SK-N-MC (cell line): Measurements from ENCODE around the gene DYRK1B.
"Not testable (repeated sequence)": the region's sequence is repeated elsewhere in the genome, so short reads cannot be mapped to it uniquely, and the experiment has no call there.

ENCODE experiments used
- DNase-seq: peaks from one replicate; pipeline ENCODE4 v3.0.0-alpha.2; 2011; ENCODE audit warnings: low read depth, low spot score
- H3K27ac ChIP-seq: fragments of 200-600 bp; sonication (generic); 2 replicates; pipeline ENCODE4 v1.5.1; 2016; ENCODE audit warnings: mixed run types
- H3K36me3 ChIP-seq: fragments of 200-600 bp; sonication (generic); 2 replicates; pipeline ENCODE4 v1.6.1; 2017; ENCODE audit warnings: antibody characterized with exemption, low read length, mixed read lengths; ENCODE audit not compliant: insufficient read depth
- H3K4me3 ChIP-seq: fragments of 200-600 bp; sonication (generic); 2 replicates; pipeline ENCODE4 v1.5.1; 2016
- H3K9ac ChIP-seq: fragments of 200-600 bp; sonication (generic); 2 replicates; pipeline ENCODE4 v1.8.0; 2017; ENCODE audit warnings: mixed run types, mixed read lengths; ENCODE audit not compliant: insufficient read length
- H3K9me3 ChIP-seq: fragments of 200-600 bp; sonication (generic); 2 replicates; pipeline ENCODE4 v1.6.1; 2017; ENCODE audit warnings: low read depth, mild to moderate bottlenecking, antibody characterized with exemption, low read length, moderate library complexity, mixed read lengths
- EZH2 ChIP-seq: fragments of 200-600 bp; sonication (generic); IDR thresholded peaks from one replicate; pipeline ENCODE4 v1.6.1; 2017; ENCODE audit warnings: antibody characterized with exemption
- FOXP2 ChIP-seq: optimal IDR thresholded peaks from 2 replicates; pipeline ENCODE3; 2011; ENCODE audit warnings: mild to moderate bottlenecking, moderate library complexity; ENCODE audit not compliant: insufficient read depth; ENCODE audit errors: extremely low read length, control extremely low read depth
- POLR2AphosphoS5 ChIP-seq: IDR thresholded peaks from 2 replicates; pipeline ENCODE4 v1.6.1; 2012; ENCODE audit warnings: mild to moderate bottlenecking, low read depth, low read length, borderline replicate concordance

DYRK1B gene

DNA sequence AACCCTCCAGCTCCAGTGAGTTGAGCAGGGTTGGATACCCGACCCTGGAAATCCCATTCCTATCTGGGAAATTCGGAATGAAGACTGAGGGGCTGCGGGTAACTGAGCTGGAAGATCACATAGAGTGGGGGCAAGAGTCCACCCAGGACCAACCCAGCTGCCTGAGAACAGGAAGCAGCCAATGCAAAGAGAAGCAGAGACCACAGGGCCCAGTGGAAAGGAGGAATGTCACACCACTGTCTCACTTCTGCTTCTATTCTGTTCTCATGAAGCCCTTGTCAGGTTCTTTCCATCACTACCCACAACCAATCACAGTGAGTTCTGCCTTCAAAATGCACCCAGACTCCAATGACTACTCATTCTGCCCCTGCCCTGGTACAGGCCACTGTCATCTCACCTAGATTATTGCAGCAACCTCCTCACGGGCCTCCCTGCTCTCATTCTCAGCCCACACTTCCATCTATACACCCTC is 15.3 kb downstream of the DYRK1B start:
- Histone ChIP-seq H3K9ac (no peak overlapping the region), H3K4me3 (no peak overlapping the region), H3K27ac (no peak overlapping the region), H3K9me3 (no peaks in the 10 kb centered on the region), H3K36me3 (no peaks in the 10 kb centered on the region)
- no peak for DNase-seq
- TF ChIP-seq FOXP2 (no peak), EZH2 (no peak), POLR2AphosphoS5 (no peak)

DNA sequence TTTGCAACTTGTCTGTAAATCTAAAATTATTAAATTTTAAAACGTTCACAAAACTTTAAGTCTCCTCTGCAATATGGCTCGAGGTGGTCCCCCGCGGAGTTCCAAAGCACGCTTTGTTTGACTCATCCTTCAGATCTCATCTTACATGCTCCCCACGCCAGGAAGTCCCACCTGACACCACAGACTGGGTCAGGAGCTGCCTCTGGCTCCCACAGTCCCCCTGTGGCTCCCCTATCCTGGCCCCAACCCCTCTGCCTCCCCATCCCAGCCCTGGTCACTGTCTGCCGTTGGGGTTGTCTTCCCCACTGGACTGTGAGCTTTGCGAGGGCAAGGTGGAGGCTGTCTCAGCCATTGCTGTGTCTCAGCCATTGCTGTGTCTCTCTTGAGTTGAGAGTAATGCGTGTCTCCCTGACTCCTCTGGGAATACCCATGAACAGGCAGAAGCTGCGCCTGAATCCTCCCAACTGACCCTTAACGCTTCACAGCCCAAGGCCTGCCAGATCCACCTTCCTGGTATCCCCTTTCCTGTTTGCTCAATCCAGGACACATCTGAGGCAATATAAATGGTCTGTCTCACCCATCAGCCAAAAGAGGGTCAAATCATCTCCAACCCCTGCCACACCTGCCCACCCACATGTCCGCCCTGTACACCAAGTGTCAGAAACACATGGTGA is 15.9 kb downstream of the DYRK1B start:
- DNase-seq, result no peak
- Histone ChIP-seq H3K9me3 (no peaks in the 10 kb centered on the region), H3K9ac (no peak overlapping the region), H3K4me3 (no peak overlapping the region), H3K36me3 (no peaks in the 10 kb centered on the region), H3K27ac (no peak overlapping the region)
- TF ChIP-seq FOXP2 (no peak), EZH2 (no peak), POLR2AphosphoS5 (no peak)

DNA sequence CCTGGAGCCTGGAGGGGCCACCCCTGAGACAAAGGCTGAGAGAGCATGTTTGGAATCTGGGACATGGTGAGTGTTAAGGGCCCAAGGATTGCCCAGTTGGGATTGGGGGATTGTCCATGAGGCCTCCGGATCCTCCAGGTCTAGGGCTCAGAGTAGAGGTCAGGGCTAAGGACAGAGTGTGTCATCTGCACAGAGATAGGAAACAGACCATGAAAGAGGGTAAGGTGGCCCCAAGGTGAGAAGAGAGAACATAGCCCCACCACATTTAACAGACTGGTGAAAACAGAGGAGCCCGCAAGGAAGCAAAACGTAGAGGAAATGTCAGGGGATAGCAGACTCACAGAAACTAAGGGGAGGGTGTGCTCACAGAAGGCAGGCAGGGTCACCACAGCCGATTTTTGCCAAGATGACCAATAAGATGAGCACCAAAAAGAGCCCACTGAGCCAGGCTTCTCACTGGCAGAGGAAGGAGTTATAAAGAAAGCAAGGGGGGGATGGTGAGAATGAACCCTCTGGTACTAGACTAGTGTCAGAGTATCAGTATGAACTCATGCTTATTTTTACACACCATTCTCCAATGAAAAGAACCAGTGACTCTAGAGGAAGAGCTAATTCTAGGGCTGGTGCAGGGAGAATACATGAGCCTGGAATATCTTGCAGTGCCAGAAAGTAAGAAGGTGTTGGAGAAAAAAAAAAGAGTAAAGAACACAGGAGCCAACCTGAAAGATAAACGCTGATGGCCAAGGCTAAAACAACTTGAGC is 17.5 kb downstream of the DYRK1B start:
- H3K9ac ChIP-seq, result no peak overlapping the region
- no peak overlapping the region for H3K27ac ChIP-seq
- no peak overlapping the region for H3K4me3 ChIP-seq
- TF ChIP-seq EZH2 (no peak), FOXP2 (no peak), POLR2AphosphoS5 (no peak)
- H3K9me3 ChIP-seq, result no peaks in the 10 kb centered on the region
- DNase-seq, result no peak
- no peaks in the 10 kb centered on the region for H3K36me3 ChIP-seq

DNA sequence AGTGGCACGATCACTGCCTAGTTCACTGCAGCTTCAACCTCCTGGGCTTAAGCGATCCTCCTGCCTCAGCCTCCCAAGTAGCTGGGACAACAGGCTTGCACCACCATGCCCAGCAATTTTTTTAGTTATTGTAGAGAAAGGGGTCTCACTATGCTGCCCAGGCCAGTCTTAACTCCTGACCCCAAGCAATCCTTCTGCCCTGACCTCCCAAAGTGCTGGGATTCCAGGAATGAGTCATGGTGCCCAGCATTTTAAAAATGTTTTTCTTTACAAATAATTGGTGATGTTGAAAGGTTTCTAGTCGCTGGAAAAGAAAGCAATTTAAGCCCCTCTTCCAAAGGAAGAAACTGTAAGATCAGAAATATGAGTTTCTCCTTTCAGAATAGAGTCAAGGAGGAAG is 19.4 kb downstream of the DYRK1B start:
- TF ChIP-seq FOXP2 (no peak), POLR2AphosphoS5 (no peak), EZH2 (no peak)

DNA sequence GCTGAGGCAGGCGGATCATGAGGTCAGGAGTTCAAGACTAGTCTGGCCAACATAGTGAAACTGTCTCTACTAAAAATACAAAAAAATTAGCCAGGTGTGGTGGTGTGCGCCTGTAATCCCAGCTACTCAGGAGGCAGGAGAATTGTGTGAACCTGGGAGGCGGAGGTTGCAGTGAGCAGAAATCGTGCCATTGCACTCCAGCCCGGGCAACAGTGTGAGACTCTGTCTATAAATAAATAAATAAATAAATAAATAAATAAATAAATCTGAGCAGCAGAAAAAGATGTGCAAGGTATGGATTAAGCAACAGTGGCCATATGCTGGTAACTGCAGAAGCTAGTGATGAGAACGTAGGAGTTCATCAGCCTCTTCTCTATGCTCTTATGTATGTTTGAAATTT is 19.9 kb downstream of the DYRK1B start:
- not testable (repeated sequence) for H3K9ac ChIP-seq, H3K9me3 ChIP-seq, H3K27ac ChIP-seq, H3K4me3 ChIP-seq, DNase-seq, H3K36me3 ChIP-seq

More for the DNA sequence above, 19.4 kb downstream of the DYRK1B start:
- H3K9me3 ChIP-seq, result no peaks in the 10 kb centered on the region
- H3K9ac ChIP-seq, result no peak overlapping the region
- no peak for DNase-seq
- H3K36me3 ChIP-seq, result no peaks in the 10 kb centered on the region
- no peak overlapping the region for H3K27ac ChIP-seq
- no peak overlapping the region for H3K4me3 ChIP-seq

DNA sequence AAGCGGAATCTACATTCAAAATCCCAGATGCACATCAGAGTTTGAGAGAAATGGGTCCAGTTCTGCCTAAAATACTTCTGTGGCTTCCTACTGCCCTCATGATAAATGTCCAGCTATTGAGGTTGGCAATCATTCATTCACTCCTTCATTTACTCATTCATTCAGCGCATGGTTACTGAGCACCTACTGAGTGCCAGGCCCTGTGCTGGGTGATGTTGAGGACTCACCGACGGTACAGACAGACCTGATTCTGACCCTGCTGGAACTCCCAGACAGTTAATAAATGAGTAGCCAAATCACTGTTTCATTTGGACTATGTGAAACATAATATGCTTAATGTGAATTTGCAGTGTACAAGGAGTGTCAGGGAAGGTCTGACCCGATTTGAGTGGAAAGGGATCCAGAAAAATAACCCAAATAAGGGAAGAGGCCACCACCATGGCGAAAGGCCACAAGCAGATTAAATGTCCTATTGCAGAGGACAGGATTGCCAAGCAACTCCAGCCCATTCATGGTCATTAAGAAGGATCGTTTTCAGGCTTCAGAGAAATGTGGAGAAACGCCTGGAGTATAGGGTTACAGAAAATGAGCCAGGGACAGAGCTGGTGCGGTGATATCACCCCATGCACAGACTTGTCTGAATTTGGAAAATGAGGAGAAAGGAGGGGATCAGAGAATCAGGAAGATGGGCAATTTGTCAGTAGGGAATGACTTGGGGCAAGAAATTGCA is 20.5 kb downstream of the DYRK1B start:
- no peak for DNase-seq
- TF ChIP-seq FOXP2 (no peak), POLR2AphosphoS5 (no peak), EZH2 (no peak)
- Histone ChIP-seq H3K27ac (no peak overlapping the region), H3K9me3 (no peaks in the 10 kb centered on the region), H3K36me3 (no peaks in the 10 kb centered on the region), H3K4me3 (no peak overlapping the region), H3K9ac (no peak overlapping the region)

DNA sequence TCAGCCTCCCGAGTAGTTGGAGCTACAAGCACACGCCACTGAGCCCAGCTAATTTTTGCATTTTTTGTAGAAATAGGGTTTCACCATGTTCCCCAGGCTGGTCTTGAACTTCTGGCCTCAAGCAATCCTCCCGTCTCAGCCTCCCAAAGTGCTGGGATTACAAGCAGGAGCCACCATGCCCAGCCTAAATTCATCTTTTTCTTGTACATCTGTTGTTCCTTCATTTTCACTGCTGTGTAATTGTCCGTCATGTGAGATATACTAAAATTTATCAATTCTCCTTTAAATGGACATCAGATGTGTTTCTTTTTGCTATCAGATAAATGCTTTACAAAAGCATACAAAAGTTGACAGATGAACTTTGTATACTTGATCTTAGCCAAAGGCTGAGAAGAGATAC is 22.9 kb downstream of the DYRK1B start:
- Histone ChIP-seq H3K27ac (no peak overlapping the region), H3K36me3 (no peaks in the 10 kb centered on the region), H3K4me3 (no peak overlapping the region), H3K9ac (no peak overlapping the region), H3K9me3 (no peaks in the 10 kb centered on the region)
- DNase-seq, result no peak
- TF ChIP-seq POLR2AphosphoS5, result no peak
- no peak for TF ChIP-seq FOXP2
- TF ChIP-seq EZH2, result no peak

DNA sequence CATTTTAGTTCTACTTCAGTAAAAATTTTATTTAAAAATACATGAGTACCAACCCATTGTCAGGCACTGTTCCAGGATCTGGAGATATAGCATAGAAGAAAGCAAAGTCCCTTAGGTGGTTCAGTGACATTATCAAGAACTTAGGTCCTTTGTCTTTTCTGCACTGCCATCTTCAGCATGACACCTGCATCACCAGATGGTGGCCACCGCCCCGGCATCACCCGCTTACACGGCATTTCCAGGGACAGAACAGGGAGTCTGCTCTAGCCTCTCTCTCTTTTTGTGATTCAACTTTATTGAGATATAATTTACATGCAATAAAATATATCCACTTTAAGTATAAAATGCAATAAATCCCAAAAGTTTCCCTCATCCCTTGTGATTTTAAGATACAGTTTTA is 23.5 kb downstream of the DYRK1B start:
- DNase-seq, result no peak

More for the DNA sequence above, 23.5 kb downstream of the DYRK1B start:
- Histone ChIP-seq H3K27ac (no peak overlapping the region), H3K9ac (no peak overlapping the region), H3K4me3 (no peak overlapping the region), H3K36me3 (no peaks in the 10 kb centered on the region), H3K9me3 (no peaks in the 10 kb centered on the region)
- TF ChIP-seq FOXP2 (no peak), POLR2AphosphoS5 (no peak), EZH2 (no peak)
